ENCODE measurements around the gene DOCK1.

DOCK1 gene

DNA sequence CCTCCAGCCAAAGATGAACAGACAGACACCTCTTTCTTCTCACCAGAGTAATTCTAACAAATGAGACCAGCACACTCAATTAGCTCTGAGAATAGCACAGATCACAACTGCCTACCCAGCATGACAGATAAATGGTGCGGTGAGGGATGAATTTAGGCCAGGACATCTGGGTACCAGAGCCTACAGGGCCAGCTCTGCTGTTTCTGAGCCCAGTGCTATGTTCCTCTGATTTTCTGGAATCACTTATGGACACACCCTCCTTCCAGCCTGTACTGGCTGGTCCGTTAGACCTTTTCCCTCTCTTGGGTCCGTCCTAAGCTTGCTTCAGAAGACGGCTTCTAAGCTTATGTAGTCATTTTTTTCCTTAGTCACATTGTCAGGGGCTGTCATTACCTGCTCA is 217.6 kb downstream of the DOCK1 start:
- in situ Hi-C loops (cut with HindIII; ENCODE audit: low sequenced_read_pairs), result no loop called here
- no peak overlapping the region for H3K4me3 ChIP-seq (ENCODE audit: low read depth, low read length)
- DNase-seq (ENCODE audit: low read depth, low spot score), result no peak
- TF ChIP-seq, protein P1, sequence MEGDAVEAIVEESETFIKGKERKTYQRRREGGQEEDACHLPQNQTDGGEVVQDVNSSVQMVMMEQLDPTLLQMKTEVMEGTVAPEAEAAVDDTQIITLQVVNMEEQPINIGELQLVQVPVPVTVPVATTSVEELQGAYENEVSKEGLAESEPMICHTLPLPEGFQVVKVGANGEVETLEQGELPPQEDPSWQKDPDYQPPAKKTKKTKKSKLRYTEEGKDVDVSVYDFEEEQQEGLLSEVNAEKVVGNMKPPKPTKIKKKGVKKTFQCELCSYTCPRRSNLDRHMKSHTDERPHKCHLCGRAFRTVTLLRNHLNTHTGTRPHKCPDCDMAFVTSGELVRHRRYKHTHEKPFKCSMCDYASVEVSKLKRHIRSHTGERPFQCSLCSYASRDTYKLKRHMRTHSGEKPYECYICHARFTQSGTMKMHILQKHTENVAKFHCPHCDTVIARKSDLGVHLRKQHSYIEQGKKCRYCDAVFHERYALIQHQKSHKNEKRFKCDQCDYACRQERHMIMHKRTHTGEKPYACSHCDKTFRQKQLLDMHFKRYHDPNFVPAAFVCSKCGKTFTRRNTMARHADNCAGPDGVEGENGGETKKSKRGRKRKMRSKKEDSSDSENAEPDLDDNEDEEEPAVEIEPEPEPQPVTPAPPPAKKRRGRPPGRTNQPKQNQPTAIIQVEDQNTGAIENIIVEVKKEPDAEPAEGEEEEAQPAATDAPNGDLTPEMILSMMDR (IDR thresholded peaks at IDR 0.05; ENCODE audit: low read depth, low read length), result no peak

DNA sequence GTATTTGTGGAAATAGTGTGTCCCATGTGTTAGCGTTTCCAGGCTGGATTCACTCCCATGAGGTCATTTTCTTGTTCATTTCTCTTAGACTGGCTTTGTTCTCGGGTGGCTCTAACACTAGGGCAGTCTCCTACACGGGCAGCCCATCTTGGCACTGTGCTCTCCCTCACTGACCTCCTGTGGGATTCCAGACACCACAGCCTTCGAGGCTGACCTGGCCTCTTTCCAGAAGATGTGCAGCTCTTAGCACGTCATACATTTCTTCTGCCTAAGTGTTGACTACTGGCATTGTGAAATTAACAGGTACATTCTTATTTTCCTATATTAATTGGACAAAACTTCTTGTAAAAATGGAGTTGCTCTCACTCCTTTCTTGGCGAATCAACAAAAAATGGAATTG is 218.4 kb downstream of the DOCK1 start:
- no peak overlapping the region for H3K4me3 ChIP-seq (ENCODE audit: low read depth, low read length)
- DNase-seq (ENCODE audit: low read depth, low spot score), result peak; percentile 23
- in situ Hi-C loops (cut with HindIII; ENCODE audit: low sequenced_read_pairs), result no loop called here
- TF ChIP-seq, protein P1 (IDR thresholded peaks at IDR 0.05; ENCODE audit: low read depth, low read length), result no peak

DNA sequence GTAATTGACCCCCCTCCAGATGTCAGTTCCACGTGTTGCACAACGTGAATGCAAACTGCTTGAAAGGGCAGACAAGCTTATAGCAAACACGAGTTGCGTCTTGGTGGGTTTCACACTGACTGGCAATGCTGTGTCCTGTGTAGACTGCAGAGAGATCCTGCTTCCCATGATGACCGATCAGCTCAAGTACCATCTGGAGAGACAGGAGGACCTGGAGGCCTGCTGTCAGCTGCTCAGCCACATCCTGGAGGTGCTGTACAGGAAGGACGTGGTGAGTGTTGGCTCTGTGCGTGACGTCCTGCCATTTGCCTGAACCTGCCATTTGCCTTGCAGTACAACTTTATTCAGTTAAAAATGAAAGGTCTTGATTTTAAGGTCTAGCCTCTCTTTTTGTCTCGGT is 220.1 kb downstream of the DOCK1 start:
- TF ChIP-seq, protein P1 (IDR thresholded peaks at IDR 0.05; ENCODE audit: low read depth, low read length), result no peak
- in situ Hi-C loops (cut with HindIII; ENCODE audit: low sequenced_read_pairs), result no loop called here
- no peak for DNase-seq (ENCODE audit: low read depth, low spot score)
- H3K4me3 ChIP-seq (ENCODE audit: low read depth, low read length), result no peak overlapping the region

DNA sequence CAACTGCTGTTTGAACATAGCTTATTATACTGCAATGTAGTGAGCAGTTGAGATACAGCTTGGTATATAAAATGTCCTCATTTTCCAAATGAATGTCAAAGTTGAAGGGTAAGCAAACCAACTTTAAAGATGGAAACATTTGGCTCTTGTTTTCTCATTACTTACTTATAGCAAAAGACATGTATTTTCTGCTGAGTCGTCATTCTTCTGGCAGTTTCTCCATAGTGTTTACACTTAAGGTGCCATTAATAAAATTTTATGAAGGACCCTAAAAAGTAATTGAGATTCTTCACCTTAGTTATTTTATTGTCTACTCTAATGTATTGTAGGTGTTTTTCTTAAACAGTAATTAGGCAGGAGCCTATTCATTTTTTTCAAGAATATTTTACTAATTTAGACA is 222.6 kb downstream of the DOCK1 start:
- TF ChIP-seq, protein P1 (IDR thresholded peaks at IDR 0.05; ENCODE audit: low read depth, low read length), result no peak
- DNase-seq (ENCODE audit: low read depth, low spot score), result no peak
- in situ Hi-C loops (cut with HindIII; ENCODE audit: low sequenced_read_pairs), result no loop called here

DNA sequence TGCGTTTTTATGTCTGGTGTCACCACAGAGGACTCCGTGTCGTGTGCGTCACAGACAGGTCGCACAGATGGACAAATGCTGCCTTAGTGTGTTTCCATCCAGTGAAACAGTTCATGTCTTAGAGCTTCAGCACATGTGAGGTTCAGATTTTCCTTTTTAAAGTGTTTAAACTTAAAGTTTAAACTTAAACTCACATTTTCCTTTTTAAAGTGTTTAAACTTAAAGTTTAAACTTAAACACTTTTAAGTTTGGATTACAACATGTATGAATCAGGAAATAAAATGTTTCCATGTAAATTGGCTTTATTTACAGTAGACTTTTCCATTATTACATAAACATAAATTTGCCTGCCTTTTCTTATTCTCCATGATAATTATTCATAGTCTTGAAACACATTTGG is 223.9 kb downstream of the DOCK1 start:
- DNase-seq (ENCODE audit: low read depth, low spot score), result no peak
- no peak overlapping the region for H3K4me3 ChIP-seq (ENCODE audit: low read depth, low read length)
- in situ Hi-C loops (cut with HindIII; ENCODE audit: low sequenced_read_pairs), result no loop called here
- TF ChIP-seq, protein P1 (IDR thresholded peaks at IDR 0.05; ENCODE audit: low read depth, low read length), result no peak

More for the DNA sequence above, 222.6 kb downstream of the DOCK1 start:
- H3K4me3 ChIP-seq (ENCODE audit: low read depth, low read length), result no peak overlapping the region

DNA sequence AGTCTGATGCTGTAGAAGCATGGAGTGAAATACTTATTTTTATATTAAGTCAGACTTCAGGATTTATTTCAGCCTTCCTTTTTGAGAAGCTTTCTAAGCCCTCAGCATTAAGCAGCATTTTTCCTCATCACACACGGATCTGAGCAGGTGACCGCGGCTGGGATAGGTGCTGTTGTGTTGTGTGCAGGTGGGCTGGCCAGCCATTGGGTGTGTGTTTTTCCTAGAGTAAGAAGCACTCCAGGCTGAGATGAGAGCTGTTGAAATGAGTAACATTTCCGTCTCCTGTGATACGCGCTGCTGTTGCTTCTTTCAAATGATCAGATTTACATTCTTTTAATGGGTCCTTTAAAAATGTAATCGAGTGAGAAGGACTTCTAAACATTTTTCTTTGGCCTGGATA is 227.2 kb downstream of the DOCK1 start:
- no peak for DNase-seq (ENCODE audit: low read depth, low spot score)
- H3K4me3 ChIP-seq (ENCODE audit: low read depth, low read length), result no peak overlapping the region
- TF ChIP-seq, protein P1 (IDR thresholded peaks at IDR 0.05; ENCODE audit: low read depth, low read length), result no peak
- in situ Hi-C loops (cut with HindIII; ENCODE audit: low sequenced_read_pairs), result no loop called here

DNA sequence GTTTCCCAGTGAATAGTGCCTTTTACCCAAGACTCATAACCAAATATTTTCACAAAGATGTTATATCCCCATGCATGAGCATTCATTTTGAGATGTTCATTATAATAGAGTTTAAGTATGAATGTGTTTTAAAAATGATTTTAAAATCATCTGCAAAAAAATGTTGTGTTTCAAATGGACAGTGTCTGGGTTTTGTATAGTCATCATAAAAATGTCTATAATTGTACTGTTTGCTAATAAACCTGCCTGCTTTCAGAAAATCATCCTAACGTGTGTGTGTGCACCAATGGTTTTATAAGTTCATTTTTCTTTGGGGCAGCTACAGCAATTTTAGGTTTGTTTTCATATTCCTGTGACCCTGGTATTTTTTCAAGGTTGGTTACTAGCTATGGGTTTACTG is 228.0 kb downstream of the DOCK1 start:
- in situ Hi-C loops (cut with HindIII; ENCODE audit: low sequenced_read_pairs), result no loop called here
- DNase-seq (ENCODE audit: low read depth, low spot score), result no peak
- no peak overlapping the region for H3K4me3 ChIP-seq (ENCODE audit: low read depth, low read length)
- TF ChIP-seq, protein P1 (IDR thresholded peaks at IDR 0.05; ENCODE audit: low read depth, low read length), result no peak
